ENCODE results near the gene LMF1. TPM values are rescaled to one million over a fixed set of nuclear protein-coding genes. Genes with fewer than 3 reads are reported as not detected.

LMF1 gene
- total and polyA plus RNA-seq, 2 of the 8 experiments (the other 6 are each of a cell fraction or from before 2014, with no cell fraction given) = 3.5 to 9.1 TPM

DNA sequence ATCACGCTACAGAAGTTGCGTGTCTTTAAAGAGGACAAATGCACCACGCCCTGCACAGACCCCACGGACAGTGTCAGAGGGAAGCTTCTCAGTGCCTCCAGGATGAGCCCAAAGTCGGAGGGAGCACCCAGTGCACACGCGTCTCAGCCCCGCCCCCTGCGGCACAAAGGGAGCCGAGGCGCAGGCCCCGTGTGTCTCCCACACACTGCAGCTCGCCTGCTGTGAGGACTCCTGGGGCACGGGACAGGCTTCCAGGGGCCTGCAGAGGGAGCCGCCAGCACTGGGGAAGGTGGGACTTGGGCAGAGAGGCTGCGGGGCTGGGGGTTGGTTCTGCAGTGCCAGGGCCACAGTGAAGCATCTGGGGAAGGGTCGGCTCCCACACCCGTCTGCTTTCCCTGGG is 77.4 kb downstream of the LMF1 start:
- no peaks in the 10 kb centered on the region for H3K27me3 ChIP-seq (replicated peaks in 1 of 4; ENCODE audit: control insufficient read depth in 3 of 4, extremely low read depth in 1 of 4, insufficient read depth in 3 of 4, low read length in 3 of 4)
- H3K18ac ChIP-seq (ENCODE audit: extremely low read depth, low read length) = no peak overlapping the region
- H3K56ac ChIP-seq (replicated peaks; ENCODE audit: insufficient read length, low read depth, low read length) = no peak overlapping the region
- H3K79me1 ChIP-seq (ENCODE audit: low read depth, low read length) = no peaks in the 10 kb centered on the region
- H4K8ac ChIP-seq (ENCODE audit: extremely low read depth, insufficient read depth, low read length) = no peak overlapping the region; the same call in 1 of the 2 replicates
- no peak overlapping the region for H2BK5ac ChIP-seq (ENCODE audit: low read depth, low read length)
- H2AK5ac ChIP-seq (ENCODE audit: low read depth, low read length) = no peak overlapping the region
- H2BK20ac ChIP-seq (ENCODE audit: low read length) = no peak overlapping the region
- H2BK15ac ChIP-seq (ENCODE audit: low read length) = no peak overlapping the region
- H3K27ac ChIP-seq (ENCODE audit: low read depth, low read length) = no peak overlapping the region
- no peak overlapping the region for H3K14ac ChIP-seq (ENCODE audit: insufficient read length)
- no peak overlapping the region for H2BK120ac ChIP-seq (replicated peaks; ENCODE audit: low read depth, low read length)
- no peak overlapping the region for H4K91ac ChIP-seq (replicated peaks; ENCODE audit: insufficient read length, low read length)
- no peak overlapping the region for H3K4me3 ChIP-seq (ENCODE audit: extremely low read depth in 1 of 4, insufficient read depth in 2 of 4, low read depth in 3 of 4, low read length in 4 of 4)
- H3K4ac ChIP-seq (replicated peaks; ENCODE audit: insufficient read length, low read depth, low read length) = no peak overlapping the region
- 82% methylated on average over 16 of the region's 18 CpGs; no CpG with 5 or more reads in 1 of the 2 experiments for WGBS, 2 experiments (ENCODE audit: extremely low coverage in 1 of 2, insufficient coverage in 1 of 2, insufficient read length in 1 of 2, insufficient replicate concordance in 2 of 2, low coverage in 1 of 2, low lambda C conversion rate in 2 of 2, missing lambda C conversion rate in 1 of 2)
- H3K23ac ChIP-seq (ENCODE audit: insufficient read length) = no peak overlapping the region
- peaks cover 0 to 6% (median 2%) of the 10 kb centered on the region in 4 experiments; a peak in 3 of 7 replicates for H3K4me1 ChIP-seq (replicated peaks in 1 of 4; ENCODE audit: control insufficient read depth in 3 of 4, insufficient read depth in 4 of 4, low read length in 3 of 4)
- H3K23me2 ChIP-seq (ENCODE audit: low read depth, low read length) = no peaks in the 10 kb centered on the region
- H3K4me2 ChIP-seq (ENCODE audit: insufficient read depth in 1 of 2, low read depth in 2 of 2, low read length in 2 of 2) = no peak overlapping the region
- no peaks in the 10 kb centered on the region for H3K36me3 ChIP-seq (ENCODE audit: control insufficient read depth in 2 of 4, insufficient read depth in 4 of 4, low read length in 3 of 4)
- peaks cover 0 to 3% of the 10 kb centered on the region in 2 experiments; a peak in 1 of 4 replicates for H3K9me3 ChIP-seq (ENCODE audit: insufficient read depth in 2 of 2, low read depth in 1 of 2, low read length in 1 of 2)
- no peak overlapping the region for H2BK12ac ChIP-seq (ENCODE audit: low read depth, low read length)
- no peak for DNase-seq (ENCODE audit: low read depth in 1 of 2, low spot score in 2 of 2)
- H3K79me2 ChIP-seq (ENCODE audit: control insufficient read depth in 1 of 2, insufficient read depth in 2 of 2, low read length in 2 of 2) = no peaks in the 10 kb centered on the region
- FAIRE-seq = no peak
- H4K5ac ChIP-seq (ENCODE audit: insufficient read length, low read depth, low read length) = no peak overlapping the region
- H2AFZ ChIP-seq (ENCODE audit: low read length) = no peak overlapping the region
- CTCF ChIA-PET (ENCODE audit: partially characterized antibody) = no interaction called here
- H3K9ac ChIP-seq (replicated peaks in 1 of 4; ENCODE audit: extremely low read depth in 1 of 4, low read depth in 3 of 4, low read length in 3 of 4) = no peak overlapping the region
- H4K20me1 ChIP-seq (replicated peaks in 1 of 2; ENCODE audit: control insufficient read depth in 1 of 2, insufficient read depth in 2 of 2, low read length in 2 of 2) = peaks cover 0 to under 1% of the 10 kb centered on the region in 2 experiments
- TF ChIP-seq RAD21 (IDR thresholded peaks at IDR 0.05 in 1 of 2, conservative IDR thresholded peaks at IDR 0.05 in 1 of 2; ENCODE audit: low read depth in 2 of 2, low read length in 2 of 2) (peak in 1 of 2 experiments; percentile 11; a peak in 1 of 4 replicates), SIN3A (conservative IDR thresholded peaks at IDR 0.05 in 1 of 2, IDR thresholded peaks at IDR 0.05 in 1 of 2; ENCODE audit: low read depth in 1 of 2, low read length in 2 of 2) (no peak)
- POLR2A ChIA-PET (ENCODE audit: partially characterized antibody) = no interaction called here

All from H1 (cell line).